Measurements from ENCODE around the gene LRRC8B.
"Not testable (repeated sequence)": the region's sequence is repeated elsewhere in the genome, so short reads cannot be mapped to it uniquely, and the experiment has no call there.

The LRRC8B gene

GRCh38 chr1:89532228-89532627 lies 7.6 kb downstream of the LRRC8B start:
- no peak for TF ChIP-seq ZNF274 (IDR thresholded peaks at IDR 0.05; ENCODE audit: low read depth, low read length)
- H3K4me3 ChIP-seq (ENCODE audit: low read length): no peak overlapping the region

GRCh38 chr1:89532866-89533265 lies 8.2 kb downstream of the LRRC8B start:
- no peak overlapping the region for H3K4me3 ChIP-seq (ENCODE audit: low read length)
- TF ChIP-seq ZNF274 (IDR thresholded peaks at IDR 0.05; ENCODE audit: low read depth, low read length): no peak

- no peak for TF ChIP-seq ZNF274 (IDR thresholded peaks at IDR 0.05; ENCODE audit: low read depth, low read length)
- H3K4me3 ChIP-seq (ENCODE audit: low read length): no peak overlapping the region
Measured at GRCh38 chr1:89535537-89535936, 10.9 kb downstream of the LRRC8B start.

- H3K4me3 ChIP-seq (ENCODE audit: low read length): no peak overlapping the region
- TF ChIP-seq ZNF274 (IDR thresholded peaks at IDR 0.05; ENCODE audit: low read depth, low read length): no peak
Measured at GRCh38 chr1:89536555-89537341, 12.1 kb downstream of the LRRC8B start.

GRCh38 chr1:89538361-89538760 lies 13.7 kb downstream of the LRRC8B start:
- no peak for TF ChIP-seq ZNF274 (IDR thresholded peaks at IDR 0.05; ENCODE audit: low read depth, low read length)
- no peak overlapping the region for H3K4me3 ChIP-seq (ENCODE audit: low read length)

GRCh38 chr1:89539128-89539527 lies 14.5 kb downstream of the LRRC8B start:
- no peak for TF ChIP-seq ZNF274 (IDR thresholded peaks at IDR 0.05; ENCODE audit: low read depth, low read length)

GRCh38 chr1:89540406-89540970 lies 15.9 kb downstream of the LRRC8B start:
- no peak for TF ChIP-seq ZNF274 (IDR thresholded peaks at IDR 0.05; ENCODE audit: low read depth, low read length)

More at GRCh38 chr1:89539128-89539527, 14.5 kb downstream of the LRRC8B start:
- no peak overlapping the region for H3K4me3 ChIP-seq (ENCODE audit: low read length)

GRCh38 chr1:89542345-89542744 lies 17.7 kb downstream of the LRRC8B start:
- no peak for TF ChIP-seq ZNF274 (IDR thresholded peaks at IDR 0.05; ENCODE audit: low read depth, low read length)
- no peak overlapping the region for H3K4me3 ChIP-seq (ENCODE audit: low read length)

More at GRCh38 chr1:89540406-89540970, 15.9 kb downstream of the LRRC8B start:
- H3K4me3 ChIP-seq (ENCODE audit: low read length): no peak overlapping the region

GRCh38 chr1:89543632-89544031 lies 19.0 kb downstream of the LRRC8B start:
- not testable (repeated sequence) for H3K4me3 ChIP-seq (ENCODE audit: low read length)

- H3K4me3 ChIP-seq (ENCODE audit: low read length): no peak overlapping the region
- TF ChIP-seq ZNF274 (IDR thresholded peaks at IDR 0.05; ENCODE audit: low read depth, low read length): no peak
Measured at GRCh38 chr1:89545264-89546038, 20.8 kb downstream of the LRRC8B start.

GRCh38 chr1:89546082-89546889 lies 21.7 kb downstream of the LRRC8B start:
- no peak for TF ChIP-seq ZNF274 (IDR thresholded peaks at IDR 0.05; ENCODE audit: low read depth, low read length)
- no peak overlapping the region for H3K4me3 ChIP-seq (ENCODE audit: low read length)

GRCh38 chr1:89546934-89547562 lies 22.4 kb downstream of the LRRC8B start:
- TF ChIP-seq ZNF274 (IDR thresholded peaks at IDR 0.05; ENCODE audit: low read depth, low read length): no peak
- no peak overlapping the region for H3K4me3 ChIP-seq (ENCODE audit: low read length)

GRCh38 chr1:89547563-89548116 lies 23.0 kb downstream of the LRRC8B start:
- H3K4me3 ChIP-seq (ENCODE audit: low read length): no peak overlapping the region
- TF ChIP-seq ZNF274 (IDR thresholded peaks at IDR 0.05; ENCODE audit: low read depth, low read length): no peak
